Liver (tissue), 3 donors: ENCODE data around the gene RTN1.

Experiments
- EGR1 ChIP-seq, 2 donors: IDR thresholded peaks; 2 replicates each; pipeline ENCODE4 v1.6.1; 2016 to 2018; ENCODE audit warnings: antibody characterized with exemption in 2 of 2, low read depth in 2 of 2
- JUND ChIP-seq, 2 donors: IDR thresholded peaks; 2 replicates each; pipeline ENCODE4 v1.6.1; 2016; ENCODE audit warnings: antibody characterized with exemption in 2 of 2
- MAX ChIP-seq: IDR thresholded peaks from 2 replicates; pipeline ENCODE4 v1.6.1; 2016; ENCODE audit warnings: antibody characterized with exemption
- REST ChIP-seq: IDR thresholded peaks from 2 replicates; pipeline ENCODE4 v1.6.1; 2016; ENCODE audit warnings: antibody characterized with exemption, mild to moderate bottlenecking
- SP1 ChIP-seq: IDR thresholded peaks from 2 replicates; pipeline ENCODE4 v1.6.1; 2018; ENCODE audit warnings: antibody characterized with exemption, mild to moderate bottlenecking
- TAF1 ChIP-seq: conservative IDR thresholded peaks from 2 replicates; pipeline ENCODE4 v1.6.1; 2016; ENCODE audit warnings: antibody characterized with exemption, mild to moderate bottlenecking
- YY1 ChIP-seq: IDR thresholded peaks from 2 replicates; pipeline ENCODE4 v1.6.1; 2016; ENCODE audit warnings: antibody characterized with exemption, mild to moderate bottlenecking
- TF ChIP-seq, protein P1 (sequence below): fragments of 150-350 bp; IDR thresholded peaks from 2 replicates; pipeline ENCODE4 v1.5.1; 2017; ENCODE audit warnings: improper control_type of control experiment, low read depth, low read length; ENCODE audit not compliant: missing input control
- donor health status: healthy.
- donor health status: healthy.

DNA sequence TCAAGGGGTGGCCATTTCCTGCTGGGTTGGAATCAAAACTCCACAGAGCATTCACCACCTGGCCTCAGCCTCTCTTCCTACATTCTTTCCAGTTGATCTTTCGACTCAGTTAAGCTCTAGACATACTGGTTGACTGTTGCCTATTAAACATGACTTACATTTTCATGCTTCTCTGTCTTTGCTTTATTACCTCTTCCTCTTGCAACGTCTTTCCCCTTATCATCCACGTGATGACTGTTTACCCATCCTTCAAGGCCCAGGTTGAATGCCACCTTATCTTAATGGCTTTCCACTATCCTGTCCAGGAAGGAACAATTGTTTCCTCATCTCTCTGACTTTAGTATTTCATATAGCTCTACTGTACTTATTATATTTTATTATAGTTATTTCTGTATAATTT, 269.5 kb downstream of the RTN1 start:
- TF ChIP-seq JUND (IDR thresholded peaks at IDR 0.05) (no peak), REST (no peak), TAF1 (no peak), EGR1 (IDR thresholded peaks at IDR 0.05; ENCODE audit: low read depth in 2 of 2) (no peak), YY1 (no peak), SP1 (no peak), MAX (no peak)
- TF ChIP-seq, protein P1, sequence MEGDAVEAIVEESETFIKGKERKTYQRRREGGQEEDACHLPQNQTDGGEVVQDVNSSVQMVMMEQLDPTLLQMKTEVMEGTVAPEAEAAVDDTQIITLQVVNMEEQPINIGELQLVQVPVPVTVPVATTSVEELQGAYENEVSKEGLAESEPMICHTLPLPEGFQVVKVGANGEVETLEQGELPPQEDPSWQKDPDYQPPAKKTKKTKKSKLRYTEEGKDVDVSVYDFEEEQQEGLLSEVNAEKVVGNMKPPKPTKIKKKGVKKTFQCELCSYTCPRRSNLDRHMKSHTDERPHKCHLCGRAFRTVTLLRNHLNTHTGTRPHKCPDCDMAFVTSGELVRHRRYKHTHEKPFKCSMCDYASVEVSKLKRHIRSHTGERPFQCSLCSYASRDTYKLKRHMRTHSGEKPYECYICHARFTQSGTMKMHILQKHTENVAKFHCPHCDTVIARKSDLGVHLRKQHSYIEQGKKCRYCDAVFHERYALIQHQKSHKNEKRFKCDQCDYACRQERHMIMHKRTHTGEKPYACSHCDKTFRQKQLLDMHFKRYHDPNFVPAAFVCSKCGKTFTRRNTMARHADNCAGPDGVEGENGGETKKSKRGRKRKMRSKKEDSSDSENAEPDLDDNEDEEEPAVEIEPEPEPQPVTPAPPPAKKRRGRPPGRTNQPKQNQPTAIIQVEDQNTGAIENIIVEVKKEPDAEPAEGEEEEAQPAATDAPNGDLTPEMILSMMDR = no peak
